Measurements from ENCODE around the gene PAN2. TPM values are rescaled to one million over a fixed set of nuclear protein-coding genes. Genes with fewer than 3 reads are reported as not detected.

The PAN2 gene
- total RNA-seq, 4 donors from 2014 or later: 45.2 to 206 (median 58.0) TPM

GRCh38 chr12:56315622-56316473 lies 18.0 kb downstream of the PAN2 start, which contains the start of gene CNPY2:
TSS of gene CNPY2 (minus strand) at chr12:56315988. CDS start at chr12:56315217, 771 bp downstream.
- TF ChIP-seq CTCF (IDR thresholded peaks at IDR 0.05) (peak in 3 of 5 experiments; percentile 17 to 34 (median 33)), POLR2A (IDR thresholded peaks at IDR 0.05) (peak; percentile 88), EP300 (IDR thresholded peaks at IDR 0.05; ENCODE audit: low read depth) (peak; percentile 27), POLR2AphosphoS5 (IDR thresholded peaks at IDR 0.05) (peak; percentile 82 to 86 (median 83))
- H3K4me3 ChIP-seq: peak within 1 kb of the TSS; percentile 76 to 92 (median 79)
- no peaks in the 10 kb centered on the region for H3K9me3 ChIP-seq
- H3K36me3 ChIP-seq: peaks cover 0 to 27% (median 0%) of the 10 kb centered on the region in 4 donors
- H3K27me3 ChIP-seq: no peaks in the 10 kb centered on the region
- H3K27ac ChIP-seq: peak within 1 kb of the TSS; percentile 91 to 97 (median 92)
- intact Hi-C loops (cut with DNase I; ENCODE audit: low total_unique reads) (no loop called here), in situ Hi-C loops (cut with MboI; ENCODE audit: low pct_ligation_motif_present in 1 of 4, low pct_unique_long_range_greater_than_20kb in 1 of 4, low sequenced_read_pairs in 3 of 4) (loop anchor here in 1 of 4 donors (10.0 kb wide), 1 partner anchor 149 kb away; the partner anchor contains the start of gene SPRYD4)
- H3K4me1 ChIP-seq: peaks cover 13 to 17% (median 16%) of the 10 kb centered on the region in 4 donors
- WGBS, 2 donors (ENCODE audit: low coverage in 1 of 2): 1% methylated on average over 51 of the region's 62 CpGs; no CpG with 5 or more reads in 1 of the 2 donors
- peak; percentile 96 for DNase-seq

- DNase-seq: peak; percentile 24
- TF ChIP-seq CTCF (IDR thresholded peaks at IDR 0.05) (no peak), POLR2A (IDR thresholded peaks at IDR 0.05) (no peak), POLR2AphosphoS5 (IDR thresholded peaks at IDR 0.05) (no peak), EP300 (IDR thresholded peaks at IDR 0.05; ENCODE audit: low read depth) (no peak)
These were observed 18.6 kb downstream of the PAN2 start for GRCh38 chr12:56315249-56315621.

GRCh38 chr12:56311003-56311402 lies 22.8 kb downstream of the PAN2 start:
- in situ Hi-C loops (cut with MboI; ENCODE audit: low pct_ligation_motif_present in 1 of 4, low pct_unique_long_range_greater_than_20kb in 1 of 4, low sequenced_read_pairs in 3 of 4) (loop anchor here in 1 of 4 donors (10.0 kb wide), 1 partner anchor 154 kb away; the partner anchor contains the start of gene SPRYD4), intact Hi-C loops (cut with DNase I; ENCODE audit: low total_unique reads) (no loop called here)
- H3K27ac ChIP-seq: no peak overlapping the region
- H3K9me3 ChIP-seq: no peaks in the 10 kb centered on the region
- no peak for DNase-seq
- WGBS, 2 donors (ENCODE audit: low coverage in 1 of 2): 80 to 95% methylated on average over 1 to 12 of the region's 12 CpGs
- H3K4me3 ChIP-seq: no peak overlapping the region
- TF ChIP-seq CTCF (IDR thresholded peaks at IDR 0.05) (no peak), EP300 (IDR thresholded peaks at IDR 0.05; ENCODE audit: low read depth) (no peak), POLR2AphosphoS5 (IDR thresholded peaks at IDR 0.05) (no peak), POLR2A (IDR thresholded peaks at IDR 0.05) (no peak)
- peaks cover 7 to 13% (median 10%) of the 10 kb centered on the region in 4 donors for H3K4me1 ChIP-seq
- H3K36me3 ChIP-seq: peaks cover 0 to 23% (median 2%) of the 10 kb centered on the region in 4 donors
- H3K27me3 ChIP-seq: no peaks in the 10 kb centered on the region

More at GRCh38 chr12:56315249-56315621, 18.6 kb downstream of the PAN2 start:
- Histone ChIP-seq H3K36me3 (peaks cover 0 to 26% (median 0%) of the 10 kb centered on the region in 4 donors), H3K9me3 (no peaks in the 10 kb centered on the region), H3K4me3 (peak overlapping the region; percentile 76 to 92 (median 79)), H3K27me3 (no peaks in the 10 kb centered on the region), H3K27ac (peak overlapping the region; percentile 91 to 97 (median 92)), H3K4me1 (peaks cover 13 to 17% (median 16%) of the 10 kb centered on the region in 4 donors)
- in situ Hi-C loops (cut with MboI; ENCODE audit: low pct_ligation_motif_present in 1 of 4, low pct_unique_long_range_greater_than_20kb in 1 of 4, low sequenced_read_pairs in 3 of 4) (loop anchor here in 1 of 4 donors (10.0 kb wide), 1 partner anchor 150 kb away; the partner anchor contains the start of gene SPRYD4), intact Hi-C loops (cut with DNase I; ENCODE audit: low total_unique reads) (no loop called here)
- WGBS, 2 donors (ENCODE audit: low coverage in 1 of 2): 0% methylated on average over 11 of the region's 11 CpGs; no CpG with 5 or more reads in 1 of the 2 donors

GRCh38 chr12:56308714-56309113 lies 25.1 kb downstream of the PAN2 start:
- no peaks in the 10 kb centered on the region for H3K4me1 ChIP-seq
- no peaks in the 10 kb centered on the region for H3K9me3 ChIP-seq
- 85 to 89% methylated on average over 3 of the region's 3 CpGs for WGBS, 2 donors (ENCODE audit: low coverage in 1 of 2)
- no peak for DNase-seq
- no peak for TF ChIP-seq POLR2A (IDR thresholded peaks at IDR 0.05)
- TF ChIP-seq EP300 (IDR thresholded peaks at IDR 0.05; ENCODE audit: low read depth): no peak
- TF ChIP-seq POLR2AphosphoS5 (IDR thresholded peaks at IDR 0.05): no peak
- H3K27me3 ChIP-seq: no peaks in the 10 kb centered on the region
- intact Hi-C loops (cut with DNase I; ENCODE audit: low total_unique reads): no loop called here
- peaks cover 0 to 27% (median 2%) of the 10 kb centered on the region in 4 donors for H3K36me3 ChIP-seq
- in situ Hi-C loops (cut with MboI; ENCODE audit: low pct_ligation_motif_present in 1 of 4, low pct_unique_long_range_greater_than_20kb in 1 of 4, low sequenced_read_pairs in 3 of 4): no loop called here
- no peak overlapping the region for H3K4me3 ChIP-seq
- H3K27ac ChIP-seq: no peak overlapping the region
